ENCODE measurements around the gene CLIP2.
"Not testable (repeated sequence)": the region's sequence is repeated elsewhere in the genome, so short reads cannot be mapped to it uniquely, and the experiment has no call there.

The CLIP2 gene

DNA sequence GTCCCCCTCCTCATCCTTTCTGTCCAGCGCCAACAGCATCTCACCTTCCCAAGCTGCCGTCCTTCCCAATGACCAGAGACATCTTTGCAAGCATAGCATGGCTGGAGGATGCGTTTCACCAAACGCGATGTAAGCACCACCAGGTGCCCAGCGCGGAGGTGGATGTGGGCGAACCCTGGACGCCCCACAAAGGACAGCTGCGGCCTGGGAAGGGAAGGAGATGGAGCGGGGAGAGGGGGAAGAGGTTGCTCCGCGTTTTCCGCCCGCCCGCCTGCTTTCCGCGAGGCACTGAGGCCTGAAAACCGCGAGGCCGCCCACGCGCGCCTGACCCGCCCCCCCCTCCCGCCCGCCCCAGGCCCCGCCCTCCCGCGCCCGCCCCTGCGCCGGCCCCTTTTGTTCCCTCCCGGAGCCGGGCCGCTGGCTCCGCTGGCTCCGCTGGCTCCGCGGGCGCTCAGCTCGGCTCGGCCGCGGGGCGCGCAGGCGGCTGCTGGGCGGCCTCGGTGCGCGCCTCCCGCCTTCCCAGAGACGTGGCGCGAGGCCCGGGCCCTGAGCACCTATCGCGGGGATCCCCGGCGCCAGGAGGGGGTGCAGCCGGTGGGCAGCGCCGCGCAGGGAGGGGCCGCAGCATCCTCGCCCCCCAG lies at the start of gene CLIP2:
TSS of gene CLIP2 (plus strand) at position 390 of the 641 bp plus-strand sequence. CDS start 28,140 bp downstream, outside the sequence.
- DNase-seq (ENCODE audit: low read depth, low spot score): no peak

DNA sequence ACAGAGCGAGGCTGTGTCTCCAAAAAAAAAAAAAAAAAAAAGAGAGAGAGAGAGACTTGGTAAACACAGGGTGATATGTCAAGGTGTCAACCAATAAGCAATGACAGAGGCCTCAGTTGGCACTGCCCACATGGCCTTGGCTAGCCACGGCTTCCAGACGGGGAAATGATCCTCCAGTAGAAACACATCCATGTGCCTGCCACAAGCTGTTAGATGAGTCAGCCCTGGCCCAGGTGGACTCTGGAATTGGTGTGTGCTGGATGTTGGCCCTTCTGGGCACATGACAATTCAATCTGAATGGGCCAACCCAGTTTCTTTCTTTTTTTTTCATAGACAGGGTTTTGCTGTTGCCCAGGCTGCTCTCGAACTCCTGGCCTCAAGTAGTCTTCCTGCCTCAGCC lies 48.7 kb upstream of the CLIP2 start:
- DNase-seq (ENCODE audit: low read depth, low spot score): no peak

DNA sequence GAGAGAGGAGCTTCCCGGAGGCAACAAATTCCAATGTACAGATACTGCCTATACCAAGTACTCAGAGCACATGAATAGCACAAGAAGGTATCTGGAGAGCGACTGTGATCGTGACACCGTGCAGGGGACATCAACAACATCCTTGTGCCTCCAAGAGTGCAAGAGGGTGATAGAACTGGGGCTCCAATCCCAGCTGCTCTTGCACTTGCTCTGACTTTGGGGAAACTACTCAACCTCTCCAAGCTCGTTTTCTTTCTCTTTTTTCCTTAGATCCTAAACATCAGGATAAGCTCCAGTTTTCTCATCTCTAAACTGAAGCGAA lies 47.1 kb upstream of the CLIP2 start:
- DNase-seq (ENCODE audit: low read depth, low spot score): no peak

DNA sequence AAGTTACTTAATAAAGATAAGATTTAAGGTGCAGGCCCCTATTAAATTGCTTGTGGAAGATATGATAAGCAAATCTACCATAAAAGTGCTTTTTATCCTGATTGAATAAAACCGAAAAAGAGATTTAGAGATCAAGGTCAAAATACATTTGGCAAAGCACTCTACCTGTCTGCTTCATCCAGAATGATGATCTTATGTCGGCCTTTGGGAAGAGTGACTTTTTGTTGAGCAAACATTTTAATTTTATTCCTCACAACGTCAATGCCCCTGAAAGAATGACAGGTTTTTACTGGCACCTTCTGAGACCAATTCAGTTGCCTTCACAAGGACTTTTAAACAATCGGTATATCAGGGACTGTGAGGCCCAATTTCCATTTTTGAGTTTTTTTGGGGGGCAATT lies 42.7 kb upstream of the CLIP2 start:
- no peak for DNase-seq (ENCODE audit: low read depth, low spot score)

DNA sequence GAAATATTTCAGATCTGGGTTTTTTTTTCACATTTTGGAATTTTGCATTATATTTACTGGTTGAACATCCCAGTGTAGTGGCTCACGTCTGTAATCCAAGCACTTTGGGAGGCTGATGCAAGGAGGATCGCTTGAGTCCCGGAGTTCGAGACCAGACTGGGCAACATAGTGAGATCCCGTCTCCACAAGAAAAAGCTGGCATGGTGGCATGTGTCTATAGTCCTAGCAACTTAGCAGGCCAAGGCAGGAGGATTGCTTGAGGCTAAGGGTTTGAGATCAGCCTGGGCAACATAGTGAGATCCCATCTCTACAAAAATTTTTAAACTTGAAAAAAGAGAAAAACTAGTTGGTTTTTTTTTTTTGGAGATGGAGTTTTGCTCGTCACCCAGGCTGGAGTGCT lies 41.1 kb upstream of the CLIP2 start:
- no peak for DNase-seq (ENCODE audit: low read depth, low spot score)

DNA sequence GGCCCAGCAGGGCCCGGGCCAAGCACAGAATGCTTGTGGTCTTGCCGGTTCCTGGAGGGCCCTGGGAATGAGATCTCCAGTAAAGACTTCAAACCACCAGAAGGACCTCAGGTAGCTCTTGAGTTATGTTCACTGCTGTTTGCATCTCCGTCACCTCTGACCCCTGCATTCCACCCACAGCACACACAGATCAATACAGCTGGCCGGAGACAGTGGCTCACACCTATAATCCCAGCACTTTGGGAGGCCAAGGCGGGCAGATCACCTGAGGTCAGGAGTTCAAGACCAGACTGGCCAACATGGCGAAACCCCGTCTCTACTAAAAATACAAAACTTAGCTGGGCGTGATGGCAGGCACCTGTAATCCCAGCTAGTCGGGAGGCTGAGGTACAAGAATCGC lies 40.1 kb upstream of the CLIP2 start:
- not testable (repeated sequence) for DNase-seq (ENCODE audit: low read depth, low spot score)

DNA sequence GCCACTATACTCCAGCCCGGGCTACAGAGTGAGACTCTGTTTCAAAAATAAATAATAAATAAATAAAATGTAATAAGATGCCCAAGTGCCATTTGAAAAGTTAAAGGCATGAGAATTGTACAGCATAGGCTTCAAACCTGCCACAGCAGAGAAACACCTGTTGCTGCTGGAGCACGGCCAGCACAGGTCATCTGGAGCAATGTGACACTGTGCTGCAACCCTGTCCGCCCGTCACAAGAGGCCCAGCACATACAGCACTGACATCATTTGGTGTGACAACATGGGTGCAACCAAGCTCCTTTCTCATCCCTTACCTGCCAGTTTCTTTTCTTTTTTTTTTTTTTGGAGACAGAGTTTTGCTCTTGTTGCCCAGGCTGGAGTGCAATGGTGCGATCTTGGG lies 36.3 kb upstream of the CLIP2 start:
- no peak for DNase-seq (ENCODE audit: low read depth, low spot score)

DNA sequence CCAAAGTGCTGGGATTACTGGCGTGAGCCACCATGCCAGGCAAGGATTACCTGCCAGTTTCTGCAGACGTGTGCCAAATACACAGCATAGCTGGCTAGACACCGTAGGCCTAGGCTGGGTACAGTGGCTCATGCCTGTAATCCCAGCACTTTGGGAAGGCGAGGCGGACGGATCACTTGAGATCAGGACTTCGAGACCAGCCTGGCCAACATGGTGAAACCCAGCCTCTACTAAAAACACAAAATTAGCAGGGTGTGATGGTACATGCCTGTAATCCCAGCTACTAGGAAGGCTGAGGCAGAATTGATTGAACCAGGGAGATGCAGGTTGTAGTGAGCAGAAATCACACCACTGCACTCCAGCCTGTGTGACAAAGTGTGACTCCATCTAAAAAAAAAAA lies 35.9 kb upstream of the CLIP2 start:
- DNase-seq (ENCODE audit: low read depth, low spot score): no peak

DNA sequence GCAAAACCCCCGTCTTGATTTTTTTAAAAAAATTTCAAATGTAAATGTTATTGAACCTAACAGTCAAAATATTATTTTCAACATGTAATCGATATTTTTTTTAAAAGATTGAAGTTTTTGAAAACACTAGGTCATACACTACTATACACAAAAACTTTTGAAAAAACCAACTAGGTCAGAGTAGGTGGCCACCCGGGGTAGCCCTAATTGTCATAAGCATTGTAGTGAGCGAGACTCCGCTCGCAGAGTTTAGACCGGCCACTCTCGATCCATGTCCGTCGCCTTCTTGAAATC lies 35.4 kb upstream of the CLIP2 start:
- DNase-seq (ENCODE audit: low read depth, low spot score): no peak

DNA sequence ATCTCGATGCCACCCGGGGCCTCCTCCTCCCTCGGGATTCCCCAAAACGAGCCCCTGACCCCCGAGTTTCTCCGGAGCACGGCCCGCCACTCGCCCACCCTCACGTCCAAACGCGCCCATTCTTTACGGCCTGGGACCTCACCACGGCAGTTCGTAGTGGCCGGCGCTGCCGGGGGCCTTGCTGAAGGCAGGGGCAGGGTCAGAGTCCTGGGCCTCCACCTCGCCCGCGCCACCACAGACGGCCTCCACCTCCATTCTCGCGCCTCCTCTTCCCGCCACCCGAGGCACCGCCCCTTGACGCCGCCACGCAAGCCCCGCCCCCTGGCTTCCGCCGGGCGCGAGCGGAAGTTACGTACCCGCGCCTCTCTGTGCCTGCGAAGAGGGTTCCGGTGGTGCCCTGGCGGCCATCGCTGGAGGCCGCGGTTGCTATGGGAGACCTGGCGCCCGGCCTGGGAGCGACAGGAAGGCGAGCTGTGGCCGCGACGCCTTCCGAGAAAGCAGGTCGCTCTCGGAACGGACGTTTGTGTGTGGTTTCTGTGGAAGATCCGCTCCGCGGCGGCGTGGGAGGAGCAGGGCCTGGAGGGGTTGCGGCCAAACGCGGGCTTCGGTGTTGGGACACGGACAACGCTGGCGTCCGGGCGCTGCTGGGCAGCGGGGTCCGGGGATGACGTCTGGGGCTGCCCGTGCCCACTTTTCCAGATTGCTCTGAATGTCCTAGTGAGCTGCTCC lies 34.9 kb upstream of the CLIP2 start, which contains the start of gene RFC2:
TSS of gene RFC2 (minus strand) at position 271 of the 729 bp plus-strand sequence. CDS start at position 255, 16 bp downstream.
- peak; percentile 85 for DNase-seq (ENCODE audit: low read depth, low spot score)

DNA sequence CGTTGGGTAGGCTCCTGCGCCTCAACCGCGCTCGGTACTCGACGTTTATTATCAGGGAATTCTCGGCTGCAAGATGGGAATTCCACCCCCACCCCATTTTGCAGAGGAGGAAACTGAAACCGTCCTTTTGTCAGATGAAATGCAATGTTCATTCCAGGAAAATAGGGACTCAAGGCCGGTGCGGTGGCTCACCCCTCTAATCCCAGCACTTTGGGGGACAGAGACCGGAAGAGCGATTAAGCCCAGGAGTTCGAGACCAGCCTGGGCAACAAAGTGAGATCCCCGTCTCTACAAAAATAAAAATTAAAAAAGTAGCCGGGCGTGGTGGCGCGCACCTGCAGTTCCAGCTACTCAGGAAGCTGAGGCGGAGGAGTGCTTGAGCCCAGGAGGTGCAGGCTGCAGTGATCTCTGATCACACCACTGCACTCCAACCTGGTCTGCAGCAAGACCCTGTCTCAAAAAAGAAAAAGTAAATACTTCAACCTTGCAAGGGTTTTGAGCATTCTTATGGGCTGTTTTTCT lies 34.3 kb upstream of the CLIP2 start:
- no peak for DNase-seq (ENCODE audit: low read depth, low spot score)

DNA sequence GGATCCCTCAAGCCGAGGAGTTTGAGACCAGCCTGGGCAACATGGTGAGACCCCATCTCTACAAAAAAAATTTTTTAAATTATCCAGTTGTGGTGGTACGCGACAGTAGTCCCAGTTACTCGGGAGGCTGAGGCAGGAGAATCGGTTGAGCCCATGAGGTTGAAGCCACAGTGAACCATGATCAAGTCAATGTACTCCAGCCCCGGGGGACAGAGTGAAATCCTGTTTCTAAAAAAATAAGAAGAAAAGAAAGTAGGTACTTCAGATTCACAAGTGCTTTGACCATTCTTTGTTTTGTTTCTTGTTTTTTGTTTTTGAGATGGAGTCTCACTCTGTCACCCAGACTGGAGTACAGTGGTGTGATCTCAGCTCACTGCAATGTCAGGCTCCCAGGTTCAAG lies 33.7 kb upstream of the CLIP2 start:
- not testable (repeated sequence) for DNase-seq (ENCODE audit: low read depth, low spot score)

DNA sequence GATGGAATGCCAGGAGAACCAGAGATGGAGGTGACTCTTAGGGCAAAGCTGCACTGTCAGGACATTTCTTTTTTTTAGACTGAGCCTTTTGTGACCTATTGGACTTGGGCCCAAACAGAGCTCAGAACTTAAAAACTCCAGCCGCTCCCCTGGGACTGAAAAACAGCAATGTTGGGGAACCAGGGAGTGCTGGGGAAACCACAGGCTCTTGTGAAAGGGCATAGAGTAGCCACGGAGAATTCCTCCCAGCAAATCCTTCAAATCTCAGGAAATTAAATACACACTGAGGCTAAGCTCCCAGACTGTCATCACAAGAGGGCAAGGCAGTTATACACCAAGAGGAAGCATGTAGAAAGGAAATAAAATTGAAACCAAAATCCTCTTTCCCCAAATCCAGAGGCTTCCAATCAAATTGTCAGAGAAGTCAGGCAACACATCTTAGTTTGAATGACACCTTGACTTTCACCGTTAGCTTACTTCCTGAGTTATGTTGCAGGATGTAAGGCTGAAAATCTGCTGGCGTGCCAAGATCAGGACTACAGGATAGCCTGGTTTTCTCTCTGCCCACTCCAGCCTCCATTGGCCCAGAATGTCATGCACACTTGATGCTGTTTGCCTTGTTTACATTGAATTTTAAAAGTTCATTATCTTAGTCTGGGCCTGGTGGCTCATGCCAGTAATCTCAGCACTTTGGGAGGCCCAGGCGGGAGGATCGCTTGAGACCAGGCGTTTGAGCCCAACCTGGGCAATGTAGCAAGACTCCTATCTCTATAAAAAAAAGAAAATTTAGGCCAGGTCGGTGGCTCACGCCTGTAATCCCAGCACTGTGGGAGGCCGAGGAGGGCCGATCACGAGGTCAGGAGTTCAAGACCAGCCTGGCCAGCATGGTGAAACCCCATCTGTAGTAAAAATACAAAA lies 32.5 kb upstream of the CLIP2 start:
- DNase-seq (ENCODE audit: low read depth, low spot score): peak; percentile 96

DNA sequence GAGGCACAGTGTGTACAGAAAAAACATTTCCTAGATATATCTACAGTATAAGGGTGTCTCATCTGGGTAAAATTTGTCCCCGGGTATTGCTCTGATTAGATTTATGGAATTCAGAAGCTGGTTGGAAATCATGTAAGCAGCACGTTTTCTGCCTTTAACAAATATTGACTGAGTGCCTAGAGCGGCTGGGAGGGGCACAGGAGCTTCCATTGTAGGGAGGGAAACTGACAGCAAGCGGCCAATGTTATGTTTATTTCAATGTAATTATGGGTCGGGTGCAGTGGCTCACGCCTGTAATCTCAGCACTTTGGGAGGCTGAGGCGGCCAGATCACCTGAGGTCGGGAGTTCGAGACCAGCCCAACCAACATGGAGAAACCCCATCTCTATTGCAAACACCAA lies 30.6 kb upstream of the CLIP2 start:
- DNase-seq (ENCODE audit: low read depth, low spot score): no peak

DNA sequence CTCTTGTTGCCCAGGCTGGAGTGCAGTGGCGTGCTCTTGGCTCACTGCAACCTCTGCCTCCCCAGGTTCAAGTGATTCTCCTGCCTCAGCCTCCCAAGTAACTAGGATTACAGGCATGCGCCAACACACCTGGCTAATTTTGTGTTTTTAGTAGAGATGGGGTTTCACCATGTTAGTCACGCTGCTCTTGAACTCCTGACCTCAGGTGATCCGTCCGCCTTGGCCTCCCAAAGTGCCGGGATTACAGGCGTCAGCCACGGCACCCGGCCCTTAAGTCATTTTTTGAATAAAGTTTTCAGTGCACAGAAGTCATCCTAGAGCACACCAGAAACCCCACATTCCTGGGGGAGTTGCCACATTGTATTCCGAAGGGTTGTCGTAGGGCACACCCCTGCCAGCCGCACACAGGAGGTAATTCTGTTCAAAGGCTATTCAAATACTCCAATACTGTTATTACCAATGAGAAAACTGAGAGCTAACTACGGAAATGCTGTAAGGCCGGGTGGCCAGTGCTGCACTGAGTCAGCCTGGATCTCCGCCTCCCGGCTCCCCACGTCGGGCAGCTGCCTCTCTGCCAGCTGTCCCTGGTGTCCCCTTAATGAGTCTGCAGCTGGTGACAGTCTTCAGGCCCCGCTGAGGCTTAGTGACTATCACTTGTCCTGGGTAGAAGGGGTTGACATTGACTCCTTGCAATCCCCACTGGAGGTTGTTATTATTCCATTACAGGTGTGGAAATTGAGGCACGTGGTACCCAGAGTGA lies 26.4 kb upstream of the CLIP2 start:
- no peak for DNase-seq (ENCODE audit: low read depth, low spot score)

DNA sequence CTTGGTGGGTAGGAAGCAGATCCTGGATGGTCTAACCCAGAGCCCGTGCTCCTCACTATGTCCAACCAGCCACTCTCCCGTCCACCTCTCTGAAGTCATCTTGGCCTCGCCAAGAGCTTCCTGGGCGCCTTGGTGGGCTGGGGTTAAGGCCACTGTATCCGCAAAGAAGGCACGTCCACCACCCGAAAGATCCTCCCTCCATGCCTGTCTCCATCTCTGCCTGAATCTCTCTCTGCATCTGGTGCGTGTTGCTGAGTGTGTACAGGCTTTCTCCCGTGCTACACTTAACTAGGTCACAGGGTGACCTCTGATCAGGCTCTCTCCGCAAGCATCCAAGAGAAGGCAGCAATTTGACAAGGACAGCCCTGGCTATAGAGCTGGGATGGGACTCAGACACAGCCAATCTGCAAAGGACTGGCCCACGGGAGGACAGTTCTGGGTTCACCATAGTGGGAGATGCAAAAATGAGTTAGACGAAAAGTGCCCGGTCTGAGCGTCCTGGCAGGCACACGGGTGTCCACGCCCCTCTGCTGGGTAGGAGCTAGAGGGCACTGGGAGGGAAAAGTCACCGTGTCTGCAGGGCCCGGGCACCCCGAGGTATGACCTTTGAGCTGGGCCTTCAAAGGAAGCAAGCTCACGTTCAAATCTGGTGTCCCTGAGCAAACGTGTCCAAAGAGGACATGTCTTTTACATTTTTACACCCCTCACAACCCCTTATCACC lies 25.6 kb upstream of the CLIP2 start:
- no peak for DNase-seq (ENCODE audit: low read depth, low spot score)

DNA sequence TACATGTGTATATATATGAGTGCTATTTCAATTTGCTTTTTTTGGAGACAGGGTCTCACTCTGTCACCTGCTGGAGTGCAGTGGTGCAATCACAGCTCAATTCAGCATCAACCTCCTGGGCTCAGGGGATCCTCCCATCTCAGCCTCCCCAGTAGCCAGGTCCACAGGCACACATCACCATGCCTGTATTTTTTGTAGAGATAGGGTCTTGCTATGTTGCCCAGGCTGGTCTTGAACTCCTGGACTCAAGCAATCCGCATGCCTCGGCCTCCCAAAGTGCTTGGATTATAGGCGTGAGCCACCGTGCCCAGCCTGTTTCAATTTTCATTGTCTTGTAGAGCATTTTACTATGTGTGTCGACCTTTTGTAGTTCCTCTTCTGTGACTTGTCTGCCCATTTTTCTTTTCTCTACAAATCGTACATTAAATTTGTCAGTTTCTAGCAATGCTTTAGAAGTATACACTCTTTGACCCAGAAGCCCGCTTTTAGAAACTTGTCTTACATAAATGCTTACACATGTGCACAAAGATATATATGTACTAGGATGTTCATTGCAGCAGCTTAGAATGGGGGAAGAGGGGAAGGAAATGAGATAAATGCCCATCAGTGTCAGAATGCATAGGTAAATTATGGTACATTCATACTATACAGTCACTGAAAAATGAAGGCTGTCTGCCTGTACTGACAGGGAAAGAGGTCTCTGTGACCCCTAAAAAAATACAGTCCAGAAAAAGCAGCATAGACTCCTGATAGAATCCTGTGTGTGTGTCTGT lies 22.8 kb upstream of the CLIP2 start:
- no peak for DNase-seq (ENCODE audit: low read depth, low spot score)

DNA sequence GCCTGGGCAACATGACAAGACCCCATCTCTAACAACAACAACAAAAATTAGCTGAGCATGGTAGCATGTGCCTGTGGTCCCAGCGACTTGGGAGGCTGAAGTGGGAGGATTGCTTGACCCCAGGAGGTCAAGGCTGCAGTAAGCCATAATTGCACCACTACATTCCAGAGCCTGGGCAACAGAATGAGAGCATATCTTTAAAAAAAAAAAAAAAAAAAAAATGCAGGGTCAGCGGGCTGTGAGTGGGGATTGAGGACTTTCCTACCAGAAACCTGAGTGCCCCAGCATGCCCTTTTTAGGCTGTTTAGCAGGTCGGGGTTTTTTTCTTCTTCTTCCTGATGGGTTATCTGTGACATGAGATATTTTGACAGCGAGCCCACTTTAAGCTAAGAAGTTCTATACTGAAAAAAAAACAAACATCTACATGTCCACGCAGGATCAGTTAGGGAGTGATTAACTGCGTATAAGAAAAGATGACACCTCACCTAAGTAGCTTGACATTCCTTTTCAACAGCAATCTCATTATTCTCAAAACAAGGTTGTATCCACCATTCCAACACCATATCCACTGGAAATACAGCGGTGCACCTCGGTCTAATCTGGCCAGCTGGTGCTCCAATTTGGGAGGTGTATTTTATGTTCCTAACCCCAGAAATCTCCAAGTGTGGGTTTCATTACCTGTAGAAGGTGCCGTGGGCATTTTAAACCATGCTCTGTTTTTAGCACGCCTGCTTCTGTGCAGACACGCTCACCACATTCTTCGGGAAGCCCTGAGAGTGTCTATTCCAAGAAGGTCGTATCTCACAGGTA lies 21.2 kb upstream of the CLIP2 start:
- no peak for DNase-seq (ENCODE audit: low read depth, low spot score)

DNA sequence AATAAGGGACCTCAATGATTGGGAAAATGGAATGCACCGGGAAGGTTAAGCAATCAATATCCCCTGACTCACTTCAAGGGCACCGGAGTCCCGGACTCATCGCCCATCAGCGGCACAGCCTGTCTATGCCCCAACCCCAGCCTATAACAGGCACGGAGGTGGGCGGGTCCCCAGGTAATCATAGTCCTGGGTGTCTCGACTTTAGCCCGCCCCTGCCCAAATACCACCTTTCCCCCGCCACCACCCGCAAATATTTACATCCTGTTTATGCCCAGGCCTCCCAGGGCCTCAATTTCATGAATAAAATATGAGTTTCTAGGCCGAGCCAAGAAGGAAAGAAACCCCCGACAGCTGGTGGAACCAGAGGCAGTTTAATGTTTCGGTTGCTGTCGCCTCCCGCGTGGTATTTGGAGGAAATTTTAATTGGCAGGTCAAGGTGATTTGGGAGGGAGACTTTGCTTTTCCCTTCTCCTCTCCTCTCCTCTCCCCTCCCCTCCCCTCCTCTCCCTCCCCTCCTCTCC lies 19.4 kb upstream of the CLIP2 start:
- DNase-seq (ENCODE audit: low read depth, low spot score): no peak

Data from smooth muscle cell of the brain vasculature (primary cell).